ENCODE data around the gene DAB1. TPM values are rescaled to one million over a fixed set of nuclear protein-coding genes. Genes with fewer than 3 reads are reported as not detected.
"Not testable (repeated sequence)": the region's sequence is repeated elsewhere in the genome, so short reads cannot be mapped to it uniquely, and the experiment has no call there.

The DAB1 gene
- polyA plus RNA-seq, 4 donors = 3.0 to 77.0 (median 24.3) TPM

DNA sequence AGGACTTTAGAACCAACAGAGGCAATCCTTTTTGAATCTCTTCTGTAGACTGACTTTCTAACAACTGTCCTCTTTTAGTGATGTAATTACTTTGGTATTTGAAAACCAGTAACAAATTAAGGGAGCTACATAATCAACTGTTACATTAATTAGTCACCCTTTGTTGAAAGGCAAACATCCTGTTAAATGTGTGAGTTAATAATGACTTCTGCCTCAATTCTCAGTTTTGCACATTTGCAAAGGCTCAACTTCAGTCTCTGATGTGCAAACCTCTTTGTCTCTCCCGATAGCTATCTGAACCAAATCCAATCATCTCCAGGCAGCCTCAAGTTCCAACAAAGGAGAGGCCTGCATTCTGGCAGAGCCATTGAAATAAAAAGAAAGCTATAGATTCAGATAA, 322.7 kb downstream of the DAB1 start:
- Histone ChIP-seq H3K9me3 (ENCODE audit: control insufficient read depth in 2 of 2, insufficient read depth in 1 of 2, low read depth in 1 of 2, low read length in 1 of 2) (no peaks in the 10 kb centered on the region), H3K27ac (ENCODE audit: low read depth in 1 of 3, low read length in 2 of 3) (no peak overlapping the region), H3K4me1 (ENCODE audit: control insufficient read depth in 3 of 3, insufficient read depth in 2 of 3, low read depth in 1 of 3, low read length in 2 of 3) (no peaks in the 10 kb centered on the region), H3K36me3 (ENCODE audit: control insufficient read depth in 3 of 3, insufficient read depth in 2 of 3, low read depth in 1 of 3, low read length in 3 of 3) (peaks cover 0 to 5% (median 0%) of the 10 kb centered on the region in 3 donors), H3K27me3 (ENCODE audit: control insufficient read depth in 3 of 3, insufficient read depth in 3 of 3, low read length in 3 of 3) (no peaks in the 10 kb centered on the region), H3K4me3 (ENCODE audit: low read depth in 1 of 3, low read length in 3 of 3) (no peak overlapping the region)
- WGBS, 3 donors = 56 to 76% (median 69%) methylated on average over 1 of the region's 1 CpG
- no peak for FAIRE-seq
- DNase-seq = no peak

DNA sequence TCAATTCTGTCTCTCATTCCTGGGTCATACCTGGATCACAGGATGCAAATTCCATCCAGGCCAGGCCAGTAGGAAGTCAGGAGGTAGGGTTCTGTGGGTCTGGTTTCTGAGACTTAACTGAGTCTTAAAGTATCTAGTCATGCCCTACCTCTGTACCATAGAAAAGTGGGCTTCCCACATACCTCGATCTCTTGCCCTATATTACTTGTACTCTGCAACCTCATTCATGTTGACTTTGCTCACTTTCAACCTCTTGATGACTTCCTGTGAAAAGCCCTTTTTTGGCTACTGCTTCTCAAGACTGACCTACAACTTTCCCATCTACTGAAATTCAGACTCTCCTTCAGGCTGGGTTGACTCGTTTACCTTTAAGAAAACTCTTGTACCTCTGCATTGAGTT, 329.1 kb downstream of the DAB1 start:
- H3K27ac ChIP-seq (ENCODE audit: low read depth in 1 of 3, low read length in 2 of 3) = no peak overlapping the region
- H3K36me3 ChIP-seq (ENCODE audit: control insufficient read depth in 3 of 3, insufficient read depth in 2 of 3, low read depth in 1 of 3, low read length in 3 of 3) = no peaks in the 10 kb centered on the region
- no peaks in the 10 kb centered on the region for H3K4me1 ChIP-seq (ENCODE audit: control insufficient read depth in 3 of 3, insufficient read depth in 2 of 3, low read depth in 1 of 3, low read length in 2 of 3)
- DNase-seq (no peak), FAIRE-seq (no peak)
- no peak overlapping the region for H3K4me3 ChIP-seq (ENCODE audit: low read depth in 1 of 3, low read length in 3 of 3)
- no peaks in the 10 kb centered on the region for H3K9me3 ChIP-seq (ENCODE audit: control insufficient read depth in 2 of 2, insufficient read depth in 1 of 2, low read depth in 1 of 2, low read length in 1 of 2)
- 89 to 94% (median 93%) methylated on average over 2 of the region's 2 CpGs for WGBS, 3 donors
- no peaks in the 10 kb centered on the region for H3K27me3 ChIP-seq (ENCODE audit: control insufficient read depth in 3 of 3, insufficient read depth in 3 of 3, low read length in 3 of 3)

DNA sequence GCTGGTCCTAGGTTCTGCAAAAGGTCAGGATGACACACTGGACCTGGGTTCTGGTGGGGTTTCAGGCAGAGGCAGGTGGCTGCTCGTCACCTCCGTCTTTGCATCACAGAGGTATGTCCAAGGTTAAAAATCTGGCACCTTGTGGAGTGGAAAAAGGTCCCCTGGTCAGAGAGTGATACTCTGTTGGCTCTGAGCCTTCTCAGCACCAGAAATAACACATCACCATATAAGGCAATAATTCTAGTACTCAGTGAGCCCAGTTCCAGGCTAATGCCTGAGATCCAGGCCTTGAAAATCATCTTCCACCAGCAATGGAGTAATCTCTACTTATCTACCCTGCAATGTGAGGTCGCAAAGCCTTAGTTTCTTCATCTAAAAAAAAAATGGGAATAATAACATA, 330.7 kb downstream of the DAB1 start:
- FAIRE-seq (no peak), DNase-seq (no peak)
- WGBS, 3 donors = 87 to 97% (median 94%) methylated on average over 3 of the region's 3 CpGs
- H3K4me1 ChIP-seq (ENCODE audit: control insufficient read depth in 3 of 3, insufficient read depth in 2 of 3, low read depth in 1 of 3, low read length in 2 of 3) = no peaks in the 10 kb centered on the region
- H3K4me3 ChIP-seq (ENCODE audit: low read depth in 1 of 3, low read length in 3 of 3) = no peak overlapping the region
- H3K9me3 ChIP-seq (ENCODE audit: control insufficient read depth in 2 of 2, insufficient read depth in 1 of 2, low read depth in 1 of 2, low read length in 1 of 2) = no peaks in the 10 kb centered on the region
- H3K36me3 ChIP-seq (ENCODE audit: control insufficient read depth in 3 of 3, insufficient read depth in 2 of 3, low read depth in 1 of 3, low read length in 3 of 3) = no peaks in the 10 kb centered on the region
- H3K27ac ChIP-seq (ENCODE audit: low read depth in 1 of 3, low read length in 2 of 3) = no peak overlapping the region
- no peaks in the 10 kb centered on the region for H3K27me3 ChIP-seq (ENCODE audit: control insufficient read depth in 3 of 3, insufficient read depth in 3 of 3, low read length in 3 of 3)

DNA sequence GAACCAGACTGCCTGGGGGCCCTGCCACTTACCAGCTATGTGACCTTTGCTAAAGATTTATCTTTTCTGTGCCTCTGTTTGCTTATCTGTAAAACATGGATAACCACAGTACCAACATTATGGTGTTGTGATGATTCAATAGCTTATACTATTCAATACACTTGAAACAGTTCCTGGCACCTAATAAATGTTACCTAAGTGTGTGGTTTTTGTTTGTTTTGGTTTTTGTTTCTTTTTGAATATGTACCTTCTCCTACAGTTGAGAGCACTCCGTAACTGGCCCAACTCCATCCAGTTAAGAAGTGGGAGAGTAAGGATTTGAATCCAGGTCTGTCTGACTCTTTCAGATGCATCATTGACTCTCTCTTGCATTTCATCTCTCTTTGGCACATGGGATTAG, 332.2 kb downstream of the DAB1 start:
- WGBS, 3 donors = 74 to 84% (median 80%) methylated on average over 1 of the region's 1 CpG
- Histone ChIP-seq H3K4me3 (ENCODE audit: low read depth in 1 of 3, low read length in 3 of 3) (no peak overlapping the region), H3K4me1 (ENCODE audit: control insufficient read depth in 3 of 3, insufficient read depth in 2 of 3, low read depth in 1 of 3, low read length in 2 of 3) (no peaks in the 10 kb centered on the region), H3K27ac (ENCODE audit: low read depth in 1 of 3, low read length in 2 of 3) (no peak overlapping the region), H3K27me3 (ENCODE audit: control insufficient read depth in 3 of 3, insufficient read depth in 3 of 3, low read length in 3 of 3) (no peaks in the 10 kb centered on the region), H3K36me3 (ENCODE audit: control insufficient read depth in 3 of 3, insufficient read depth in 2 of 3, low read depth in 1 of 3, low read length in 3 of 3) (peaks cover 0 to 3% (median 0%) of the 10 kb centered on the region in 3 donors), H3K9me3 (ENCODE audit: control insufficient read depth in 2 of 2, insufficient read depth in 1 of 2, low read depth in 1 of 2, low read length in 1 of 2) (no peaks in the 10 kb centered on the region)
- FAIRE-seq (no peak), DNase-seq (no peak)

GRCh38 chr1:57089855-57090254, 334.0 kb downstream of the DAB1 start:
- WGBS, 3 donors = 48 to 76% (median 62%) methylated on average over 3 of the region's 3 CpGs

GRCh38 chr1:57089221-57089620, 334.6 kb downstream of the DAB1 start:
- Histone ChIP-seq H3K36me3 (ENCODE audit: control insufficient read depth in 3 of 3, insufficient read depth in 2 of 3, low read depth in 1 of 3, low read length in 3 of 3) (peaks cover 0 to 9% (median 0%) of the 10 kb centered on the region in 3 donors), H3K9me3 (ENCODE audit: control insufficient read depth in 2 of 2, insufficient read depth in 1 of 2, low read depth in 1 of 2, low read length in 1 of 2) (no peaks in the 10 kb centered on the region), H3K4me3 (ENCODE audit: low read depth in 1 of 3, low read length in 3 of 3) (no peak overlapping the region), H3K27me3 (ENCODE audit: control insufficient read depth in 3 of 3, insufficient read depth in 3 of 3, low read length in 3 of 3) (no peaks in the 10 kb centered on the region), H3K4me1 (ENCODE audit: control insufficient read depth in 3 of 3, insufficient read depth in 2 of 3, low read depth in 1 of 3, low read length in 2 of 3) (no peaks in the 10 kb centered on the region), H3K27ac (ENCODE audit: low read depth in 1 of 3, low read length in 2 of 3) (no peak overlapping the region)
- 91 to 97% (median 93%) methylated on average over 4 of the region's 4 CpGs for WGBS, 3 donors
- DNase-seq = no peak
- no peak for FAIRE-seq

More at GRCh38 chr1:57089855-57090254, 334.0 kb downstream of the DAB1 start:
- no peak for FAIRE-seq
- Histone ChIP-seq H3K36me3 (ENCODE audit: control insufficient read depth in 3 of 3, insufficient read depth in 2 of 3, low read depth in 1 of 3, low read length in 3 of 3) (peaks cover 0 to 9% (median 0%) of the 10 kb centered on the region in 3 donors), H3K9me3 (ENCODE audit: control insufficient read depth in 2 of 2, insufficient read depth in 1 of 2, low read depth in 1 of 2, low read length in 1 of 2) (no peaks in the 10 kb centered on the region), H3K27ac (ENCODE audit: low read depth in 1 of 3, low read length in 2 of 3) (no peak overlapping the region), H3K27me3 (ENCODE audit: control insufficient read depth in 3 of 3, insufficient read depth in 3 of 3, low read length in 3 of 3) (no peaks in the 10 kb centered on the region), H3K4me1 (ENCODE audit: control insufficient read depth in 3 of 3, insufficient read depth in 2 of 3, low read depth in 1 of 3, low read length in 2 of 3) (no peaks in the 10 kb centered on the region), H3K4me3 (ENCODE audit: low read depth in 1 of 3, low read length in 3 of 3) (no peak overlapping the region)
- no peak for DNase-seq

GRCh38 chr1:57088653-57089052, 335.2 kb downstream of the DAB1 start:
- Histone ChIP-seq H3K9me3 (ENCODE audit: control insufficient read depth in 2 of 2, insufficient read depth in 1 of 2, low read depth in 1 of 2, low read length in 1 of 2) (no peaks in the 10 kb centered on the region), H3K36me3 (ENCODE audit: control insufficient read depth in 3 of 3, insufficient read depth in 2 of 3, low read depth in 1 of 3, low read length in 3 of 3) (peaks cover 0 to 9% (median 0%) of the 10 kb centered on the region in 3 donors), H3K27ac (ENCODE audit: low read depth in 1 of 3, low read length in 2 of 3) (no peak overlapping the region), H3K4me3 (ENCODE audit: low read depth in 1 of 3, low read length in 3 of 3) (no peak overlapping the region), H3K4me1 (ENCODE audit: control insufficient read depth in 3 of 3, insufficient read depth in 2 of 3, low read depth in 1 of 3, low read length in 2 of 3) (no peaks in the 10 kb centered on the region), H3K27me3 (ENCODE audit: control insufficient read depth in 3 of 3, insufficient read depth in 3 of 3, low read length in 3 of 3) (no peaks in the 10 kb centered on the region)
- DNase-seq (no peak), FAIRE-seq (no peak)
- 86 to 88% (median 87%) methylated on average over 6 of the region's 6 CpGs for whole genome bisulfite sequencing, 3 donors

DNA sequence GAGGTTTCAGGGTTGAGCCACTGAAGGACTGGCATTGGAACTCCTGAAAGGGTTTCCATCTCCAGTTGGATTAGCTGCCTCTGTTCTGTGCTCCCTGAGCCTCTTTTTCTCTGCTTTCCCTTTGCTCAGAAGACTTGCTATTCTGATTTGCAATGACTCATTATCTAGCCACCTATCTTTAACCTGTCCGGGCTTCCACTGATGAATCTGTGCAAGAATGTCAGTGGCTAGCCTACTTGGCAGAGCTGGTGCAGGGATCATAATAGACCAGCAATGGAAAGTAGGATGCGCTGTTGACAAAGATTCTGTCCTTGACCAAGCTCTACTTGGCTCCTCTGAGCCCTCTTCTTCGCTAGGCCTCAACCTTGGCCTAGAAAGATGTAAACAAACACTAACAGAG, 336.2 kb downstream of the DAB1 start:
- FAIRE-seq; H3K27me3 ChIP-seq (ENCODE audit: control insufficient read depth in 3 of 3, insufficient read depth in 3 of 3, low read length in 3 of 3); DNase-seq; H3K4me3 ChIP-seq (ENCODE audit: low read depth in 1 of 3, low read length in 3 of 3); H3K9me3 ChIP-seq (ENCODE audit: control insufficient read depth in 2 of 2, insufficient read depth in 1 of 2, low read depth in 1 of 2, low read length in 1 of 2); H3K27ac ChIP-seq (ENCODE audit: low read depth in 1 of 3, low read length in 2 of 3); H3K4me1 ChIP-seq (ENCODE audit: control insufficient read depth in 3 of 3, insufficient read depth in 2 of 3, low read depth in 1 of 3, low read length in 2 of 3); H3K36me3 ChIP-seq (ENCODE audit: control insufficient read depth in 3 of 3, insufficient read depth in 2 of 3, low read depth in 1 of 3, low read length in 3 of 3): not testable (repeated sequence)
- 62 to 94% (median 82%) methylated on average over 2 of the region's 3 CpGs for WGBS, 3 donors

DNA sequence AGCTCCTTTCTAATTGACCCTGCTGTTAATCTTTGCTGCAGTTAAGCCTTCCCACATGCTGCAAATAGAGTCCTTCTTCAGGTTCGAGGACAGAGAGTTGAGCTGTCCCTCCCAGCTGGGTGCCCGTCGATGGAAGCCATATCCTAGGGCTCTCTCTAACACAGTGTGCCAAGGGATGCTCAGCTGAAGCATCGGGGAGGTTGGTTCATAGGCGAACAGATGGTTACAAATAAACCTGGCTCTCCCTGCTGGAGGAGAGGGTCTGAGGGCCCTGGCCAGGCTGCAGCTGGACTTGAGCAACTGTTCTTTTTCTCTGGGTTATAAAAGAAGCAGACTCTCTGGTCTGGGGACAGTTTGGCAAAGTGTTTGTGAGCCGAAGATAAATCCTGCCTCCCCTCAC, 337.7 kb downstream of the DAB1 start:
- FAIRE-seq = no peak
- Histone ChIP-seq H3K9me3 (ENCODE audit: control insufficient read depth in 2 of 2, insufficient read depth in 1 of 2, low read depth in 1 of 2, low read length in 1 of 2) (no peaks in the 10 kb centered on the region), H3K36me3 (ENCODE audit: control insufficient read depth in 3 of 3, insufficient read depth in 2 of 3, low read depth in 1 of 3, low read length in 3 of 3) (peaks cover 0 to 9% (median 0%) of the 10 kb centered on the region in 3 donors), H3K4me1 (ENCODE audit: control insufficient read depth in 3 of 3, insufficient read depth in 2 of 3, low read depth in 1 of 3, low read length in 2 of 3) (no peaks in the 10 kb centered on the region), H3K27me3 (ENCODE audit: control insufficient read depth in 3 of 3, insufficient read depth in 3 of 3, low read length in 3 of 3) (no peaks in the 10 kb centered on the region), H3K4me3 (ENCODE audit: low read depth in 1 of 3, low read length in 3 of 3) (no peak overlapping the region), H3K27ac (ENCODE audit: low read depth in 1 of 3, low read length in 2 of 3) (no peak overlapping the region)
- DNase-seq = no peak
- WGBS, 3 donors = 60 to 71% (median 62%) methylated on average over 6 of the region's 6 CpGs

Data from small intestine (tissue), 7 donors.